Ecto neural progenitor cell (in vitro differentiated cells): ENCODE measurements around the gene MYL6B.

ENCODE experiments used
- DNase-seq: peaks from one replicate; pipeline ENCODE4 v3.0.0-alpha.2; 2018; ENCODE audit warnings: low spot score

Gene MYL6B

DNA sequence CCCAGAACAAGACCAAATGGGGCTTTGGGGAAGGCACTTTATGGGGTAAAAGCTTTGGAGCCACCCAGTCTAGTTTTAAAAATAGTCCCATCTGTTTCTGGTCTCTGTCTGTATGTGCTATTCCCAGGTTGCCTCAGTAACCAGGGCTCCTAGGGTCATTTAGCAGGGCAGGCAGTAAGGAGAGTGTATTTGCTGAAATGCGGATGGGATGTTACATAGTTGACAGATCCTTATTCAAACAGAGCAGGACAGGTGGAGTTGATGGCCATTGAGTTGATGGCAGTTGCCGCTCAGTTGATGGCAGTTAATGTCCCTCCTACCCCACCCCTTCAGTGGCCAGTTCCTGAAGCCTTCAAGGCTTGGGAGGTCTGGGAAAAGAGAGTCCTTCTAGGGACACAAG, 29.8 kb upstream of the MYL6B start:
- DNase-seq: no peak

DNA sequence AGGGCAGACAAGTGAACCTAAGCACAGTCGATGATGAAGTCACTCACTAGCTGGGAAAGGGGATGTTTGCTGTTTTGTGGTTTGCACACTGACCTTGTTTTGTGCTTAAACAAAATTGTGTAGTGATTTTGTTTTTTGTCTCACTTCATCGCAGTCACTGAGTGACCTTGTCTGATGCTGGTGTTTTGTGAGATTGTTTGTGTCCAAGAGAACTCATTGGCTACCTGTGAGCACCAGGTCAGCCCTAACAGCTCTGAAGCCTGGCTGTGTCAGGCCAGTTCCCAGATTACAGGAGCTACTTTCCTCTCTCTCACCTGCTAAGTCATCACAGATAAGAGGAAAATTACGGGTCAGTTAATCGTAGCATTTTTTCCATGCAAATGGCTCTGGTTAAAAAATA, 28.3 kb upstream of the MYL6B start:
- DNase-seq: no peak

DNA sequence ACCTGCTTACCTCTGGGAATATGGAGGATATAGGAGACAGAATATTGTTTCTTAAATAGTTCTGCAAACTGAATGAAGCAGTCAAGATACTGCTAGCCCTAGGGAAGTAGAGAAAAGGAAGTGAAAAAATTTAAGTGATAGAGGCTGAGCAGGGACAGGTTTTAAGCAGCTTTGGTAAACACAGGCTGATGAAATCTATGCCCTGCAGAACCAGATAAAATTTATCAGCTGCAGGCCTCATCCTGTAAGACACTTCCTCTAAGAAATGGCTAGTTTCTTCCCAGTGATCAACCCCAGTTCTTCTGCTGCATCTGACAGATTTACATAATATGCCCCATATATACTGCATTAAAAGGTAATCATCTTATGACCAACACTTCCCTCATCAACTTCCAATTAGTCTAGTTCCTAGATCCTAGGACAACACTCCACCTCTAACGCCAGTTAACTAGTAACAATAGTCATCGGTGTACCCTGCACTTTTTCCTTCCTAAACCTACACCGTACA, 25.6 kb upstream of the MYL6B start:
- DNase-seq: no peak

DNA sequence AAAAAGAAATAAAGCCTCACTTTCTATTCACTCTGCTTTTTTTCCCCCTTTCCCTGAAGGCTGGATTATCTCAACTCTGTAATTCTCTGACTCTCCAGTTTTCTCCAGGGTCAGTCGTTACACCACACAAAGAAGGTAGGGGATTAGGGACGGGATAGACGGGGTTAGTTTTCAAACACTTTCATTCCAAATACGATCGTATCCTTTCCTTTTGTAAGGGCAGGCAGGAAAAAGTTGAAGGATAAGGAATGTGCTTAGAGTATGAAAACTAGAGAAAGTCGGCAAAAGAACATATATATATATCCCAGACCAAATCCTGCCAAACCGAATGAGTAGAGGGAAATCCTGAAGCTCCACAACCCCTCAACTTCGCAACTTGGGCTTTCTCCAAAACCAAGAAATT, 24.9 kb upstream of the MYL6B start:
- DNase-seq: no peak

DNA sequence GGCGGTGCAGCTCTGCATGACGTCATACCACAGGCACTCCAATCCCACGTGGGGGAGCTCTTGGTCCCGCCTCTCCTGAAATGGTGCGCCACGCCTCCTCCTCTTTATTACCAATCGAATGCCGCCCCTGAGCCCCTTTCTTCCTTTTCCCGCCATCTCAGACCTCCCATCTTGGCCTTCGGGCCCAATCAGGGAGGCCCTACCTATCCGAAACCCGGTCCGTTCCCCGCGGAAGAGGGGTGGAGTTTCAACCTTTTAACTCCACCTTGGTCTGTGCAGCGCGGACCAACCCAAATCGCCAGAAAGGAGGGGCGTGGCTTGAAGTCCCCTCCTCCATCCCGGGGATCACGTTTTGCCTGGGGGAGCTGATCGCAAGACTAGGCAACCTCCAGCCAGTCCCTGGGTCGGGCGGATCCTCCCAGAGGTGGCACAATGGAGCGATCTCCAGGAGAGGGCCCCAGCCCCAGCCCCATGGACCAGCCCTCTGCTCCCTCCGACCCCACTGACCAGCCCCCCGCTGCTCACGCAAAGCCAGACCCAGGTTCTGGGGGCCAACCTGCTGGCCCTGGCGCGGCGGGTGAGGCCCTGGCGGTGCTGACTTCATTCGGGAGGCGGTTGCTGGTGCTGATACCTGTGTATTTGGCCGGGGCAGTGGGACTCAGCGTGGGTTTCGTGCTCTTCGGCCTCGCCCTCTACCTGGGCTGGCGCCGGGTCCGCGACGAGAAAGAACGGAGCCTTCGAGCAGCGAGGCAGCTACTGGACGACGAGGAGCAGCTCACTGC, 24.3 kb upstream of the MYL6B start, which contains the start of gene ESYT1:
TSS of gene ESYT1 (plus strand) at position 380 of the 782 bp plus-strand sequence. CDS start at position 433, 53 bp downstream.
- DNase-seq: peak; percentile 100

DNA sequence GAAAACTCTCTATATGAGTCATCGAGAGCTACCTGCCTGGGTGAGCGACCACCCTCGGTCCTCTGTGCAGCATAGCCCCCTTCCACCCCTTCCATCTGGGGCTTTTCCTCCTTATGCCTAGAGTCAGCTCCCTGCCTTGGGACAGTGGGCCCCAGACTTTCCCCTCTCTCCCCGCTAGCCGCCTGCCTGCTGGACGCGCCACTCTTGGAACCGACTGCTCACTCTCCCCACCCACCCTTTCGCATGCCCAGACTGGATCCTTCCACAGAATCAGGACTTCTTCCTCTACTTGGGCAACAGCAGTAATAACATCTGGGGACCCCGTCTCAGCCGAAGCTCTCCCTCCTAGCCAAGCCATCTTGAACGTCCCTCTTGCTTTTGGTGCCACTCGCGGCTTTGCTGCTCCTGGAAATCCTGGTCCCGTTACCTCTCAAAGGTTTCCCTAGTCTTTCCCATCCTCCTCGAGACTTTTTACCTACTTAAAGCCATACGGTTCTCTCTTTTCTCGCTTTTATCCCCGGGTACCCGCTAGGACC, 23.6 kb upstream of the MYL6B start:
- peak; percentile 72 for DNase-seq

DNA sequence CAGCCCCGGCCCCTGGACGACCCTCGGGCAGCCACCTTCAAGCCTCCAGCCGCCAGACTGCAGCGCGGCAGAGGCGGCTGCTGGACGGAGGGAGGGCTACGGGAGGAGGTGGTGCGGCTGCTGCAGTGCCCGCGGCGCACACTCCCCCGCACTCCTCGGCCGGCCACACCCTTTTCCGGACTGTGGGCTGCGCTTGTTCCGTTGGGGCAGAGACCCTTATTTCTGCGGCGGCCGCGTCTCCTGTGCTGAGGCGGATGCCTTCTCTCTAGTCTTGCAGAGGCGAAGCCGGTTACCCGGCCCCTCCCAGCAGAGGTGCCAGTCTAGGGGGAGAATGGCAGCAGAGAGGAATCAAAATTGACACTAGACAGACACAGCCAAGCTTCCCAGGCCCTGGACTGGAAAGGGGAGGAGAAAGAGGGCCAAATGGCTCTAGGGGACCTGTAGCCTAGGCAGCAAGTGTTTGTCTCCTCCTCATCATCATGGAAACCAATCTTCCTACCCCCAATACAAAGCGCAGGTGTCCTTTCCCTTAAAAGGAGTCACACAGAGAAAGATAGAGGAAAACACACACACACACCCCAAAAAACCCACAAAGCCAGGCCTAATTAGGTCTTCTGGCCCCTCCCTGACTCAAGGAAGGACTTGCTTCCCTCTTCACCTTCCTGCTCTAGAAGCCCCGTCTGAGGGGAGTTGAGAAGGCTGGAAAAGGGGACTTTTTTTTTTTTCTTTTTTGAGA, 23.0 kb upstream of the MYL6B start:
- DNase-seq: peak; percentile 86

DNA sequence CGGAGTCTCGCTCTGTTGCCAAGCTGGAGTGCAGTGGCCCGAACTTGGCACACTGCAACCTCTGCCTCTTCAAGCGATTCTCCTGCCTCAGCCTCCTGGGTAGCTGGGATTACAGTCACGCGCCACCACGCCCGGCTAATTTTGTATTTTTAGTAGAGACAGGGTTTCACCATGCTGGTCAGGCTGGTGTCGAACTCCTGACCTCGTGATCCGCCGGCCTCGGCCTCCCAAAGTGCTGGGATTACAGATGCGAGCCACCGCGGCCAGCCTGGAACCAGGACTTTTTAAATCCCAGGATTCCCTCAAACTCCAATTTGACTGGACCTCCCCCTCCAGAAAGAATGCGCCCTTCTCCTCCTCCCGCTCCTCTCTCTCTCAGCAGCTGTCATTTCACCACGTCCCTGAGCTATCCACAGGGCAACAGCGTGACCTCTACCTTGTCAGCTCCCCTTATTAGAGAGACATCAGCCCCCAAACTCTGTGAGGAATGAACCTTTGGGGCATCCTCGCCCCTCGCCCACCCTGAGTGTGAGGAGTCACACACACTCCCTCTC, 22.4 kb upstream of the MYL6B start:
- no peak for DNase-seq

DNA sequence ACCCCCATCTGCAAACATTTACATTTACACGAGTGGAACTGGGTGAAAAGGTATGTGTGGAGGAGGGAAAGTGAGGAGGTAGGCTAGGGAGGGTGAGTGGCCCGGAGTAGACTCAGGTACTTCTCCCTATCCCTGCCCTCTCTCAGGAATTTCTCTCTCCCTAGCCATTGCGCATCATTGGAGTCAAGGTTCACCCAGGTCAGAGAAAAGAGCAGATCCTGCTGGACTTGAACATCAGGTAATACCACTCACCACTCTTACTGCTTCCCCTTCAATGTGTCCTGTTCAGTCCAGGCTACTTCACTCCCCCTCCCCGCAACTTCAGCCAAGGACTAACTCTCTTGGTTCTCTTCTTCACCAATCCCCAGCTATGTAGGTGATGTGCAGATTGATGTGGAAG, 21.5 kb upstream of the MYL6B start:
- DNase-seq: no peak

DNA sequence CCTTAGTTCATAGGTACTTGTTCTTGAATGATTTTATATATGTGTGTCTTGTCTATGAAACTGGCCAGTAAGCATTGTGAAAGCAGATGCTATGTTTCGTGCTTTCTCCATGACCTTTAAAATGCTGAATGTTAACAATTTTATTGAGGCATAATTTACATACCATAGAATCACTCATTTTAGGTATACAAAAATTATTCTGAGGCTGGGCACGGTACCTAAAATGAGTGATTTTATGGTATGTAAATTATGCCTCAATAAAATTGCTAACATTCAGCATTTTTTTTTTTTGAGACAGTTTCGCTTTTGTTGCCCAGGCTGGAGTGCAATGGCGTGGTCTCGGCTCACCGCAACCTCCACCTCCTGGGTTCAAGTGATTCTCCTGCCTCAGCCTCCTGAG, 17.5 kb upstream of the MYL6B start:
- DNase-seq: no peak

DNA sequence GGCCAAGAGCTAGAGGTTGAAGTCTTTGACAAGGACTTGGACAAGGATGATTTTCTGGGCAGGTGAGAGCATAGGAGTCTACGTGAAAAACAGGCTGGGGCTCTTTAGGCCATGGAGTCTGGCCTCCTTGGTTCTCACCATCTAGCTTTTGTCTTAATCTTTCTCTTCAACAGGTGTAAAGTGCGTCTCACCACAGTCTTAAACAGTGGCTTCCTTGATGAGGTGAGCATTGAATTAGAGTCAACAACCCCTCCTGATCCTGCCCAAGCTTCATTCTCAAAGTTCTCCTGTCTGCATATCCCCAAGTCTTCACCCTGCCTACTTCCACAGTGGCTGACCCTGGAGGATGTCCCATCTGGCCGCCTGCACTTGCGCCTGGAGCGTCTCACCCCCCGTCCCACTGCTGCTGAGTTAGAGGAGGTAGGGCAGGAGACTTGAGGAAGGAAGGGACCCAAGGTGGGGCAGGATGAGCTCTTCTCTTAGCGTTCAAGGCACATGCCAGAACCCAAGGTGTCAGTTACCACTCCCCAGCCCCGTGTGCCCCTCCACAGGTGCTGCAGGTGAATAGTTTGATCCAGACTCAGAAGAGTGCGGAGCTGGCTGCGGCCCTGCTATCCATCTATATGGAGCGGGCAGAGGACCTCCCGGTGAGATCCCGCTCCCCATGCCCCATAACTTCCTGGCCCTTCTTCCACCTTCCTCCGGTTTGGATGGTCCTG, 14.4 kb upstream of the MYL6B start:
- no peak for DNase-seq

DNA sequence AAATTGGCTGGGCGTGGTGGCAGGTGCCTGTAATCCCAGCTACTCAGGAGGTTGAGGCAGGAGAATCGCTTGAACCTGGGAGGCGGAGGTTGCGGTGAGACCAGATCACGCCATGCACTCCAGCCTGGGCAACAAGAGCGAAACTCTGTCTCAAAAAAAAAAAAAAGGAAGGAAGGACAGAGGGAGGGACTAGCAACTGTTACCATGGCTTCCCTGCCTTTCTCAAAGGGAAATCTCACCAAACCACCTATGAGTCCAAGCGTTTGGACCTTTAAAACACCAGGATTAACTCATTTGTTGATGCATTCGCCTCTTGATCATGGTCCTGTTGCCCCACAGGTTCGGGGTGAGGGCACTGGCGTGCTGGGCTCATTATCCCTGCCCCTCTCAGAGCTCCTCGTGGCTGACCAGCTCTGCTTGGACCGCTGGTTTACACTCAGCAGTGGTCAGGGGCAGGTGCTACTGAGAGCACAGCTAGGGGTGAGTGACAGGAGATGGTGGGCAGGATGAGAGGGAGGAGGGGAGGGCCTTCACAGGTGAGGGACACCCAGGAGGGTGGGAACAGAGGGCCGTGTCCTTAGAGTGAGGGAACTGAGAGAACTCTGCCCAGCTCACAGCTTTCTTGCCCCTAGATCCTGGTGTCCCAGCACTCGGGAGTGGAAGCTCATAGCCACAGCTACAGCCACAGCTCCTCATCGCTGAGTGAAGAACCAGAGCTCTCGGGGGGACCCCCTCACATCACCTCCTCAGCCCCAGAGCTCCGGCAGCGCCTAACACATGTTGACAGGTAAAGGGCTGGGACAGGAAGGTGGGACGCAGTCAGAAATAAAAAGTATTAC, 10.2 kb upstream of the MYL6B start:
- no peak for DNase-seq

DNA sequence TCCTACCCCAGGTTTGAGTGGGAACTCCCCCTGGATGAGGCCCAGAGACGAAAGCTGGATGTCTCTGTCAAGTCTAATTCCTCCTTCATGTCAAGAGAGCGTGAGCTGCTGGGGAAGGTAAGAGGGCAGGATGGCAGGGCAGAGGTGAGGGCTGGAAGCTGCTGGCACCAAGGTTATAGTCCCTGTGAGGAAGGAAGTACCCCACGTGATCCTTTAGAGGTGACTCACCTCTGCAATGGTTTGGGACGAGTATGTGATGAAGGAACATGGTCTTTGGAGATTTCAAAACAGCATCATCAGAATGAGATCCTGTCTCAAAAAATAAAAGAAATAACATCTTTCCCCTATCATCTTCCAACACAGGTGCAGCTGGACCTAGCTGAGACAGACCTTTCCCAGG, 9.2 kb upstream of the MYL6B start:
- DNase-seq: no peak

DNA sequence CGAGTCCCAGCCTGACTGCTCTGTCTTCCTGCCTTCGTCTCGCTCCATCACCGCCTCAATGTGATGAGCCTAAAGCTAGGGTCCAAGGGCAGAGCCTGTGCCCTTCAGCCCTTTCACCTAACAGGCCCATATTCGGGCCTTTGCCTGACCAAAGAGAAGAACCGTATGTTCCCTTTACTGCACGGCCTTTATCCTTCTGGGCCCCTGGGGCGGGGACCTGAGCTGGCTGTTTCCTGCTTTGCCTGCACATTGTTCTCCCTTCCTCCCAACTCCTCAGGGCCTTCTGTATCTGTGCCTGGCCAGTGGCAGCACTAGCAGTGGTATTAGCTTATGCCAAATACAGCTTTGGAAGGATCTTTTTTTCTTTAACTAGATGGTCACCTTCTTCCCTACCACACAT, 8.5 kb upstream of the MYL6B start:
- DNase-seq: no peak

DNA sequence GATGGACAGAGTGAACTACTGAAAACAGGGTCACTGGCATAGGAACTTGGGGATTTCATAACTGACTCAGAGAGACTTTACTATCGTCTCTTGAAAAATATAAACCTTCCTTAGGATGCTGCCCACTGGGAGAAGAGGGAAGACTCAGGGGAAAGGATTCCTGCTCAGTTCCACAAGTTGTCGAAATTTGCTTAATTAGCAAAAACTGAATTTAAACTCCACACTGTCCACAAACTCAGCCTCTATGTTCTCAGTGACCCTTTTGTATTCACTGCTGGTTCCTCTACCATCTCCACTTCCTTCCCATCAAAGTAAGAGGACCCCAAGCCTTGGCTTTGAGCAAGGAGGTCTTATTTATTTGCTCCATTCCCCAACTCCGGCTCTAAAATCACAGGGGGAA, 7.2 kb upstream of the MYL6B start:
- DNase-seq: no peak

DNA sequence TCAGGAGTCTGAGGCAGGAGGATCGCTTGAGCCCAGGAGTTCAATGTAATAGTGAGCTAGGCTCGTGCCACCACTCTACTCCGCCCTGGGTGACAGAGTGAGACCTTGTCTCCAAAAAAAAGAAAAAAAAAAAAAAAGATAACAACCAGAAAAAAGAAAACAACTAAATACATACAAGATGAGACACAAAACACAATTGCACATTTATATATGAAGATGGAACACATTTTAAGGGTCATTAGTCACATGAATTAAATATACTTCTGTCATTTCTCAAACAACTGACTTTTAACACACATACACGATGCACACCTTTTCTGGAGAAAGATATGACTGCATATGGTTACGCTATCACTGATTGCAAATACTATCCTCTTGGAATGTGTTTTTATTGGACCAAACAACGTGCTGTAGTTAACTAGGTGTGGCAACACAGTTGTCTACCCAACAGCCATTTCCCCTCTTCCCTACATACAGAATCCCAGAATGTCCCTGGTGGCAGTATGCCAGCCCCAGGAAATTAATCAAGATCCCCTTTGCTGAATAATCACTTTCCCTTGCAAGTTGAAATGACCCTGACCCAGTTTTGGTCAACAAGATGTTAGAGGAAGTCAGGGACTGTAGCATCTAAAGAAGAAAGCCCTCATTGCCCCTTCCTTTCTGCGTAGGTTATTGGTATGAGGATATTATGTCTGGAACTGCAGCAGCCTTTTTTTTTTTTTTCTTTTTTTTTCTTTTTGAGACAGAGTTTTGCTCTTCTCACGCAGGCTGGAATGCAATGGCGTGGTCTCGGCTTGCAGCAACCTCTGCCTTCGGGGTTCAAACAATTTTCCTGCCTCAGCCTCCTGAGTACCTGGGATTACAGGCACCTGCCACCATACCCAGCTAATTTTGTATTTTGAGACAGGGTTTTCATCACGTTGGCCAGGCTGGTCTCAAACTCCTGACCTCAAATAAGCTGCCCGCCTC, 5.6 kb upstream of the MYL6B start:
- no peak for DNase-seq

DNA sequence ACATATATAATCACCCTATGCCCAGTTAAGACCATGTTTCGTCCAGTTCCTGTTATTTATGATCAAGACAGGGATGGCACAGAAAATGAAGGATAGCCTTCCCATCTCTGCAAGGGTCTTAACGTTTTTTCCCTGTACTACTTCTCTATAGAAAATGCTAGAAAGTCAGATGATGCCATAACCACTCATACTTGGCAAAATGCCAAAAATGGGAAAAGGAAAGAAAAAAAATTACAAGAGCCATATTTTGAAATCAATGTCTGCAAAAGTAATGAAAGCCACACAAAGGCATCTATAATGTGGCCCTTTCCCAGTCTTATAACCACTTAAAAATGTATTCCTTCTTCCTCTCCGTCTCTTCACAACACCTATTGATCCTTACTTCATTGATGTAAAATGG, 1.8 kb upstream of the MYL6B start:
- DNase-seq: no peak

DNA sequence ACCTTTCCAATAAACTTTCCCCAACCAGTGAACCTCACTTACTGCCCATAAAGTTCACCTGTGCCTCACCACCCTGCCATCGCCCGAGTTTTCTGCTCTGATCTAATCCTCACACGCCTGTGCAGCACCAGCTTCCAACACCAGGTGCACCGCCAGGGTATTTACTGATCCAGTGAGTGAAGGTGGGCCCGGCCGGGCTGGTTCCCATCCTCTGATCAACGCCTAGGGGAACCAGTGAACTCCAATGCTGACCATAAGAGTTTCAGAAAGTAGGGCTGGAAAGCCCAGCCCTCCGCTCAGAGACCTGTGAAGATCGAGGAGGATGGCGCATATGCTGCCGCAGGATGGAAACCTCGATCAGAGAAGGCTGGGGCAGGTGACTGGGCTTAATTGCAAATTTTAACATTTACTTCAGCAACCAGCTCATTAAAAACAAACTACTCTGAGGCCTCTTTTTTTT, 685 bp upstream of the MYL6B start:
- peak; percentile 83 for DNase-seq

DNA sequence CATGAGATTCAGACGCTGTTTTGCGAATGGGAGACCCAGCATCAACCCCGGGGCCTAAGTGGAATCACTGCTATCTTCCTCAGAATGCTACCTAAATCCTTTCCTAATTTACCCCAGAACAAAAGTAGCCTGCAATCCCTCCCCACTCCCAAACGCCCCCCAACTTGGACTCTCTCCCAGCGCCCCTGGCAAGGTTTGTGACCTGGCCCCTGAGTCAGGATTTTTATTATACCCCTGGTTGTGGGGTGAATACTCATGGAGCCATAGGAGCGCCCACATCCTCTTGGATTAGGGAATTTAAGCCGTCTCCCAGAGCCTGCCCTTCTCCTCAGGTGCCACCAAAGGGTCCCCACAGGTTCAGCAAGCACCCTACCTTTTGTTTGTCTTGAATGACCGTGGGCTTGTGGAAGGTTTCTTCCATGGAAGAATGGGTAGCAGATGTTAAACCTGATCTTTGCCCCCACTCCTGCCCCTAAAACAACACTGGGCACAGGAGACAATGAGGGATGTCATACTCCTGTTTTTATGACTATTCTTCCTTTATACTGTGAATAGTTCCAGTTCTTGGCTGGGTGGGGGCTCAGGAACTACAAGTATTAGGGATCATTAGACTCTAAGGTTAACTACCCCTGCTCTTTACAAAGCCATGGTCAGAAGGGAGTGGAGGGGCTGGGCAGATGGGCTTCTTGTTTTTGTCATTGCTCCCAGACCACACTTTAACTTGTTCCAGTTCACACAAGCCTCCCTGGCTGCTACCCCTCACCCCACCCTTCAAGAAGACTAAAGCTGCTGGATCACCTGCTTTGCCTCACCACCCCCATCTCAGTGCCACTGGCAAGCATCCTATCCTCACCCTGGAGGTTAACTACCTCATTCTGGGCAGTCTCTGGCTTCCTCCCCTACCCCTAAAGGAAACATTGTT, 630 bp downstream of the MYL6B start:
- DNase-seq: no peak
